NCI-H226 (cell line): Measurements from ENCODE around the gene RAB3GAP2.
"Not testable (repeated sequence)": the region's sequence is repeated elsewhere in the genome, so short reads cannot be mapped to it uniquely, and the experiment has no call there.

Experiments
- DNase-seq: peaks from one replicate; pipeline ENCODE4 v3.0.0-alpha.2; 2015

RAB3GAP2 gene

GRCh38 chr1:220272047-220272840, at the start of gene RAB3GAP2:
Gene RAB3GAP2, minus strand, starts transcription at chr1:220272453. Its CDS starts 116 bp downstream, at chr1:220272337.
- peak; percentile 69 for DNase-seq

GRCh38 chr1:220321758-220322157, 49.5 kb upstream of the RAB3GAP2 start:
- DNase-seq, result no peak

GRCh38 chr1:220320709-220321108, 48.5 kb upstream of the RAB3GAP2 start:
- no peak for DNase-seq

- no peak for DNase-seq
These were observed 46.4 kb upstream of the RAB3GAP2 start for GRCh38 chr1:220318673-220319072.

GRCh38 chr1:220317161-220317560, 44.9 kb upstream of the RAB3GAP2 start:
- no peak for DNase-seq

- DNase-seq, result no peak
These were observed 44.1 kb upstream of the RAB3GAP2 start for GRCh38 chr1:220316305-220316704.

- DNase-seq, result no peak
These were observed 43.0 kb upstream of the RAB3GAP2 start for GRCh38 chr1:220315070-220315839.

- no peak for DNase-seq
These were observed 41.3 kb upstream of the RAB3GAP2 start for GRCh38 chr1:220313576-220313975.

GRCh38 chr1:220310147-220310546, 37.9 kb upstream of the RAB3GAP2 start:
- DNase-seq, result not testable (repeated sequence)

GRCh38 chr1:220307607-220308006, 35.4 kb upstream of the RAB3GAP2 start:
- no peak for DNase-seq

- no peak for DNase-seq
These were observed 34.1 kb upstream of the RAB3GAP2 start for GRCh38 chr1:220306339-220306738.

- DNase-seq, result no peak
These were observed 31.6 kb upstream of the RAB3GAP2 start for GRCh38 chr1:220303871-220304270.

- no peak for DNase-seq
These were observed 29.4 kb upstream of the RAB3GAP2 start for GRCh38 chr1:220301630-220302029.

GRCh38 chr1:220300442-220301121, 28.3 kb upstream of the RAB3GAP2 start:
- DNase-seq, result peak; percentile 48

- no peak for DNase-seq
These were observed 27.1 kb upstream of the RAB3GAP2 start for GRCh38 chr1:220299337-220299736.

- no peak for DNase-seq
These were observed 26.4 kb upstream of the RAB3GAP2 start for GRCh38 chr1:220298470-220299205.

- DNase-seq, result no peak
These were observed 24.7 kb upstream of the RAB3GAP2 start for GRCh38 chr1:220296981-220297380.

GRCh38 chr1:220294846-220295301, 22.6 kb upstream of the RAB3GAP2 start:
- no peak for DNase-seq

GRCh38 chr1:220291580-220291979, 19.3 kb upstream of the RAB3GAP2 start:
- DNase-seq, result no peak

- no peak for DNase-seq
These were observed 18.0 kb upstream of the RAB3GAP2 start for GRCh38 chr1:220290140-220290761.

- DNase-seq, result no peak
These were observed 14.9 kb upstream of the RAB3GAP2 start for GRCh38 chr1:220287129-220287528.

GRCh38 chr1:220283625-220284024, 11.4 kb upstream of the RAB3GAP2 start:
- no peak for DNase-seq
